GM12878 (cell line): ENCODE measurements around the gene BCKDHB.

Source experiments
- ATF2 ChIP-seq: IDR thresholded peaks from 2 replicates; pipeline ENCODE4 v1.6.1; 2012; ENCODE audit warnings: low read length, inconsistent platforms
- CUX1 ChIP-seq: IDR thresholded peaks from 2 replicates; pipeline ENCODE4 v1.6.1; 2012; ENCODE audit warnings: improper control_type of control experiment, low read depth, low read length; ENCODE audit not compliant: insufficient replicate concordance
- EGR1 ChIP-seq, 2 experiments: IDR thresholded peaks; 1 replicate in 1 of 2; 2 replicates in 1 of 2; pipeline ENCODE4 v1.6.1; 2011 to 2012; ENCODE audit warnings: low read depth in 2 of 2, low read length in 2 of 2, borderline replicate concordance in 1 of 2, mild to moderate bottlenecking in 1 of 2, moderate library complexity in 1 of 2
- EZH2 ChIP-seq: IDR thresholded peaks from 2 replicates; pipeline ENCODE4 v1.6.1; 2012; ENCODE audit warnings: low read depth, mild to moderate bottlenecking, control low read depth, inconsistent platforms, low read length, borderline replicate concordance; ENCODE audit not compliant: control insufficient read depth
- GABPA ChIP-seq: IDR thresholded peaks from 2 replicates; pipeline ENCODE4 v1.6.1; 2014; ENCODE audit warnings: antibody characterized with exemption, low read depth, mild to moderate bottlenecking, inconsistent platforms
- JUNB ChIP-seq: IDR thresholded peaks from 2 replicates; pipeline ENCODE4 v1.6.1; 2016; ENCODE audit warnings: antibody characterized with exemption, mild to moderate bottlenecking
- PAX5 ChIP-seq: IDR thresholded peaks from 2 replicates; pipeline ENCODE4 v1.6.1; 2011; ENCODE audit warnings: low read depth, low read length, borderline replicate concordance
- PBX3 ChIP-seq: IDR thresholded peaks from 2 replicates; pipeline ENCODE4 v1.6.1; 2011; ENCODE audit warnings: mild to moderate bottlenecking, low read depth, low read length, moderate library complexity; ENCODE audit not compliant: insufficient replicate concordance
- POLR2A ChIP-seq: IDR thresholded peaks from 2 replicates; pipeline ENCODE4 v1.6.1; 2011; ENCODE audit warnings: low read depth, mild to moderate bottlenecking, low read length
- SIN3A ChIP-seq: IDR thresholded peaks from 2 replicates; pipeline ENCODE4 v1.6.1; 2012; ENCODE audit warnings: low read depth, low read length, improper control_type of control experiment
- SPI1 ChIP-seq: IDR thresholded peaks from 2 replicates; pipeline ENCODE4 v1.6.1; 2011; ENCODE audit warnings: low read depth, mild to moderate bottlenecking, low read length, moderate library complexity, borderline replicate concordance; ENCODE audit not compliant: insufficient read depth
- TCF7 ChIP-seq: IDR thresholded peaks from 2 replicates; pipeline ENCODE4 v1.6.1; 2014; ENCODE audit warnings: antibody characterized with exemption, borderline replicate concordance
- TF ChIP-seq, protein P1 (sequence below), 3 experiments: IDR thresholded peaks in 2 of 3; conservative IDR thresholded peaks in 1 of 3; 2 replicates each; pipeline ENCODE4 v1.5.1; 2011; ENCODE audit warnings: low read depth in 3 of 3, low read length in 3 of 3, mild to moderate bottlenecking in 3 of 3, control low read depth in 2 of 3, moderate library complexity in 2 of 3, inconsistent platforms in 1 of 3, mixed read lengths in 1 of 3; ENCODE audit not compliant: control insufficient read depth in 2 of 3, insufficient read depth in 1 of 3; ENCODE audit errors: extremely low read depth in 1 of 3
- TF ChIP-seq, protein P2 (sequence below): fragments of 450-650 bp; IDR thresholded peaks from 2 replicates; pipeline ENCODE4 v1.6.1; 2017; ENCODE audit warnings: low read depth, mild to moderate bottlenecking, moderate library complexity

GRCh38 chr6:80095600-80095999, 10.9 kb upstream of the BCKDHB start:
- TF ChIP-seq, protein P1, sequence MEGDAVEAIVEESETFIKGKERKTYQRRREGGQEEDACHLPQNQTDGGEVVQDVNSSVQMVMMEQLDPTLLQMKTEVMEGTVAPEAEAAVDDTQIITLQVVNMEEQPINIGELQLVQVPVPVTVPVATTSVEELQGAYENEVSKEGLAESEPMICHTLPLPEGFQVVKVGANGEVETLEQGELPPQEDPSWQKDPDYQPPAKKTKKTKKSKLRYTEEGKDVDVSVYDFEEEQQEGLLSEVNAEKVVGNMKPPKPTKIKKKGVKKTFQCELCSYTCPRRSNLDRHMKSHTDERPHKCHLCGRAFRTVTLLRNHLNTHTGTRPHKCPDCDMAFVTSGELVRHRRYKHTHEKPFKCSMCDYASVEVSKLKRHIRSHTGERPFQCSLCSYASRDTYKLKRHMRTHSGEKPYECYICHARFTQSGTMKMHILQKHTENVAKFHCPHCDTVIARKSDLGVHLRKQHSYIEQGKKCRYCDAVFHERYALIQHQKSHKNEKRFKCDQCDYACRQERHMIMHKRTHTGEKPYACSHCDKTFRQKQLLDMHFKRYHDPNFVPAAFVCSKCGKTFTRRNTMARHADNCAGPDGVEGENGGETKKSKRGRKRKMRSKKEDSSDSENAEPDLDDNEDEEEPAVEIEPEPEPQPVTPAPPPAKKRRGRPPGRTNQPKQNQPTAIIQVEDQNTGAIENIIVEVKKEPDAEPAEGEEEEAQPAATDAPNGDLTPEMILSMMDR (IDR thresholded peaks at IDR 0.05 in 2 of 3, conservative IDR thresholded peaks at IDR 0.05 in 1 of 3; ENCODE audit: control insufficient read depth in 2 of 3, extremely low read depth in 1 of 3, insufficient read depth in 1 of 3, low read depth in 3 of 3, low read length in 3 of 3) = no peak
- TF ChIP-seq PAX5 (no peak), PBX3 (no peak), CUX1 (no peak), EGR1 (IDR thresholded peaks at IDR 0.05; ENCODE audit: borderline replicate concordance in 1 of 2, low read depth in 2 of 2, low read length in 2 of 2) (no peak), TCF7 (no peak), EZH2 (no peak), SIN3A (no peak), GABPA (no peak), JUNB (no peak), POLR2A (no peak), SPI1 (no peak), ATF2 (no peak)
- TF ChIP-seq, protein P2, sequence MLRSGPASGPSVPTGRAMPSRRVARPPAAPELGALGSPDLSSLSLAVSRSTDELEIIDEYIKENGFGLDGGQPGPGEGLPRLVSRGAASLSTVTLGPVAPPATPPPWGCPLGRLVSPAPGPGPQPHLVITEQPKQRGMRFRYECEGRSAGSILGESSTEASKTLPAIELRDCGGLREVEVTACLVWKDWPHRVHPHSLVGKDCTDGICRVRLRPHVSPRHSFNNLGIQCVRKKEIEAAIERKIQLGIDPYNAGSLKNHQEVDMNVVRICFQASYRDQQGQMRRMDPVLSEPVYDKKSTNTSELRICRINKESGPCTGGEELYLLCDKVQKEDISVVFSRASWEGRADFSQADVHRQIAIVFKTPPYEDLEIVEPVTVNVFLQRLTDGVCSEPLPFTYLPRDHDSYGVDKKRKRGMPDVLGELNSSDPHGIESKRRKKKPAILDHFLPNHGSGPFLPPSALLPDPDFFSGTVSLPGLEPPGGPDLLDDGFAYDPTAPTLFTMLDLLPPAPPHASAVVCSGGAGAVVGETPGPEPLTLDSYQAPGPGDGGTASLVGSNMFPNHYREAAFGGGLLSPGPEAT = no peak
